ENCODE data around the gene BCORL1.
A peak's percentile ranks its signal among the peaks of the same experiment; 100 is the strongest.

BCORL1 gene

GRCh38 chrX:129968968-129969367 is 13.5 kb upstream of the BCORL1 start:
- DNase-seq, result no peak

GRCh38 chrX:129976441-129976840 is 6.0 kb upstream of the BCORL1 start:
- DNase-seq, result no peak

DNA sequence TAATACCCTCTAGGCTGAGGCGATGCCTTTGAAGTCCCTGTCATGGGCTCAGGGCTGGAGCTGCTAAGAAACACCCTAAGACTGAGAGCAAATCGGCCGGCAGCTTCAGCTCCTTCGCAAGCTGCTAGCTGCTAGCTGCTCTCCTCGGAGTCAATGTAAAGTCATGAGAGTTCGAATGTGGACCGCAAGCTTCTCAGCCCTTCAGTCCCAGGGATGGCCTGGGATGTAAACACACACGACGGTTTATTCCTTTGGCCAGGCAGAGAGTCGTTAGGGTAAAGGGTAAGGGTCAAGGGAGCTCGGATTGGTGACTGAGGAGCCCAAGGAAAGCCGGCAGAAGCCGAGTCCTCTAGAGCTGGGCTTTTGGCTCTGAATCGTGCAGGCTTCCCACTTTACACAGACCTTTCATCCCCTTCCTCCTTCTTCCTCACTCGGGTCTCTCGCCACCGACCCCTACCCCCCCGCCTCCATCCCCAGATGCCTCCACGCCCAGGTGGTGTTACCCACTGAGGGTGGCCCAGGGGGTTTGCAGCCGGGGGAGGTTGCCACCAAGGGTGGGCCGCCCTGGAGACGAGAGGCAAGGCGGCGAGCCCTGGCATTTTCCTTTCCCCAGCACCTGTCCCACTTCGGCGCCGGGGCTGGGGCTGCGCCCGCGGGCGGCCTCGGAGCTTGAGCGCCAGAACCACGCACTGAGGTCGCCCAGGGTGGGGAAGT is 3.1 kb upstream of the BCORL1 start:
- DNase-seq, result no peak

DNA sequence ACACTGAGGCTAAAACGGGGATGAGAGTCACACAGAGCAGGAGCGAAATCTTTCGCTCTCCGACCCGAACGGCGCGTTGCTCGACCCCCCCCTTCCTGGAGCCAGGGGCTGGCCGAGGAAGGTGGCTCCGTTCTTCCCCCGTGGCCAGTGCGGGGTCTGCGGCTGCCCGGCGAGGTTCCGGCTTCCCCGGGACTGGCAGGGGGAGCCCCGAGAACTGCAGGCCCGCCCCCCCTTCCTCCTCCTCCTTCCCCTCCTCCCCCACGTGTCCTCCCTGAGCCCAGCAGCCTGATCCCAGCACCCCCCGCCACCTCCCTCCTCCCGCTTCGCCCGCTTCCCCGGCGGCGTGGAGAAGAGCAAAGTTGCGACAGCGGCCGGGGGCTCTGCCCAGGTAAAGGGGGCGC is 2.4 kb upstream of the BCORL1 start:
- DNase-seq, result peak; percentile 73

DNA sequence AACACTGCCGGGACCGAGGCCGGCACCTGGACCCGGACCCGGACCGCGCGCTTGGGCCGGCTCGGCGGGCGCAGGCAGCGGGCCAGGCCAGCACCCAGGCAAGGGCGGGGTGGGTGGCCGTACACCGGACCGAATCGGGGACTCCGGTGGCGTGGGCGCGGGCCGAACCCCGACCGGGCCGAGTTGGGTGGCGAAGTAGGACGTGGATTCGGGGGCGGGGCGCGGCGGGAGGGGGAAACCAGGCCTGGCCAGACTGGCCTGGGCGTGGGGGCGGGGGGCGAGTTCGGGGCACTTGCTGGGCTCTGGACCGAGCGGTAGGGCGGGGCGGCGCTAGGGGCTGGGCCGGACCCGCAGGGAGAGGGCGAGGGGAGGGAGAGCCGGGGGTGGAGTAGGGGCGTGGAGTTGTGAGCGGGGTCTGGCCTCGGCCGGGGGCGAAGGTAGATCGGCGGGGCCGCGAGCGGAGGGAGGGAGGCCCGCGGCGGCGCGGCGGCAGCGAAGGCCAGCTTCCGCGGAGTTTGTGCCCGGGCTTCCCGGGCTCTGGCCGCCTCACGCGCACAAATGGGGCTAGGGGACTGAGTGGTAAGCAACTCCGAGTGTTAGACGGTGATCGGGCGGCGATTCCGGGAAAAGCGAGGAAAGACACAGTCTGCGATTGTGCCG is 1.8 kb upstream of the BCORL1 start:
- DNase-seq, result peak; percentile 72

GRCh38 chrX:129981200-129981553 is 1.3 kb upstream of the BCORL1 start:
- DNase-seq, result no peak

DNA sequence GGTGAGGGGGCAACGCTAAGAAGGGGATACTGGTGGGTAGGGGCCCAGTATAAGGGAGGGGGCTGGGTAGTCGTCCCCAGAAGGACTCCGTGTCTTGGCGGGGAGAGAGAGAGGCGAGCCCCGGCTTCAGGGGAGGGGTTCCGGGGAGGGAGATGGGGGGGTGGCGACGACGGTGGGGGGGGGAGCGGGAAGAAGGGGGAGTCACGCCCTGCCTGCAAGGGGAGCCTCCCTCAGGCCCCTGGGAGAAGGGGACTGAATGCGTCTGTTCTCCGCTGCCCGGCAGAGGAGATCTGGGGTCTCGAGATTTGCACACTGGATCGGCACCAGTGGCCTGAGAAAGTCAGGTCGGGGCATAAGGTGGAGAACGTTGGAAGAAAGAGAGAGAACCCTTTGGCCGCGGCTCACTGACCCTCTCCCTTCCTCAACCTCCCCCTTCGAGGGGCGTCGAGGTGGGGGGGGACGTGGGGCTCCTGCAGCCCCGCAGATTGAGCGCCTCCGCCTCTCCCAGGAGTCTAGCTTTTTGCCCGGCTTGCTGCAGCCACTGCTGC is 609 bp upstream of the BCORL1 start:
- no peak for DNase-seq

DNA sequence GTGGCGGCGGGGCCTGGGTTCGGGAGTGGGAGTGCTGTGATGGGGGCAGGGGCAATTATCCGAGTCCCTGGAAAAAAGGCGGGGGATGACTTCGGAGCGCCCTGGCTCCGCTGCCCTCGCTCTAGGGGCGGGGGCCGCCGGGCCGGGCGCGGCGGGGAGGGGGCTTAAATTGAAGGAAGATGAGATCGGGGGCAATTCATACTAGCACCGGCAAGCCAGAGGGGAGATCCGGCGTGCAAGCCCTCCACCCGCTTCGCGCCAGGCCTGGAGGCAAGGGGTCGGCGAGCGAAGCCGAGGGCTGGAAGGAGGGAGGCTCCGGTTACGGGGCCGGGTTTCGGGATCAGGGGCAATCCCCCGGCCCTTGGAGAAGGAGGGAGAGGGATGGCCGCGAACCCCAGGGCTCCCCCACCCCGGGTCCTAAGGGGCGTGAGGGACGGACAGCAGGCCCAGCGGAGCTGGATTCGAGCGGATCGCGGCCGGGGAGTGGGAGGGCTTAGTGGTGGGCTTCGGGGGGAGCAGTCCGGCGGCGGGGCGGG is 1.2 kb downstream of the BCORL1 start:
- DNase-seq, result no peak

- peak; percentile 79 for DNase-seq
These were observed 1.9 kb downstream of the BCORL1 start for GRCh38 chrX:129984111-129984958.

DNA sequence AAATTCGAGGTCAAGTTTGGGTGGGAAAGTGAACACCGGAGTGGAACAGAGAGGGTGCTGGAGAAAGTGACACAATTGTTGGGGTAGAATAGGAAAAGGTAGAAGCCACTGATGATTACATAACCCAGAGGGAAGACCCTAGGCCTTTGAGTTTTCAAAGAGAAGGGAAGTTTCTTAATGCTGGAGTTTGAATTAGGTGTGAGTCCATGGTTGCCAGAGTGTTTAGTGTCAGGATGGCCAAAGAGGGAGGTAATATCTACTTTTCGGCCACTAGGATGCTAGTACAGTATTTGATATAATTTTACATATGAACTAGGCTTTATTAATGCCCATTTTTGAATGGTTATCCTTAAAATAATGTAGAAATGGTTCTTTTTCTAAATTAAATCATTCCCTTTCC is 5.4 kb downstream of the BCORL1 start:
- no peak for DNase-seq

- no peak for DNase-seq
These were observed 9.7 kb downstream of the BCORL1 start for GRCh38 chrX:129992181-129992580.

GRCh38 chrX:129996120-129996519 is 13.7 kb downstream of the BCORL1 start:
- no peak for DNase-seq

DNA sequence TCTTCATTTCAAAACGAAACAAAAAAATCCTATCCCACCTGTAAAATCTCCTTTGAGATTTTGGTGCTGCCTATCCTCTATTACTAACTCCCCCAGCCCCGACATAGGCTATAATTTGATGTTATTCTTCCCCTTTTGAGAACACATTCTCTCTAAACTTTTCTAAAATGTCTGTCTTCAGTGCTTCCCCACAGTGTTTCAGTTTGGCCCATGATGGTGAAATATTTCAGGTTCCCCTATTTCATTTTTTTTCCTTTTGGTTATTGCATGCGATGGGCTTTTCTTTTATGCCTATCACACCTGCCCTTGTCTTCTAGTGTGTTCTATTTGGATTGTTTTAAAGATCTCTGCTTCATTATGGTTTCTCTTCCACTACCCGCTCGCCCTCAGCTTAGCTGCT is 14.7 kb downstream of the BCORL1 start:
- no peak for DNase-seq

DNA sequence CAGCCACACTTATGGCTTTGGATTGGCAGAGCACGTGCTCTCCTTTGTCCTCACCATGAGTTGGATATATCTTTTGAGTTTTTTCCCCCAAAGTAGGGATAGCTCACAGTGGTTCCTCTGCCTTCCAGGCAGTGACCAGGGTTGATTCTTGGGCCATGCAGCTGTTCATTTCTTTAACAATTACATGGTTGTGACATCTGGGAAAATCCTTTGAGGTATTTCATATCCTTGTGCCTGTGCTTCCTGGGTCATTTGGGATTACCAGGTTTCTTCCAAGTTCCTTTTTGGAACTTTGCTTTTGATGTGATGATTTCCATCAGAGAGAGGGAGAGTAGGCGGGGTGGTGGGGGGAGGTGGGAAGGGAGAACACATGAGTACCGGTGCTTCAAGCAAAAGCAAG is 15.6 kb downstream of the BCORL1 start:
- no peak for DNase-seq

GRCh38 chrX:130001893-130002292 is 19.5 kb downstream of the BCORL1 start:
- no peak for DNase-seq

DNA sequence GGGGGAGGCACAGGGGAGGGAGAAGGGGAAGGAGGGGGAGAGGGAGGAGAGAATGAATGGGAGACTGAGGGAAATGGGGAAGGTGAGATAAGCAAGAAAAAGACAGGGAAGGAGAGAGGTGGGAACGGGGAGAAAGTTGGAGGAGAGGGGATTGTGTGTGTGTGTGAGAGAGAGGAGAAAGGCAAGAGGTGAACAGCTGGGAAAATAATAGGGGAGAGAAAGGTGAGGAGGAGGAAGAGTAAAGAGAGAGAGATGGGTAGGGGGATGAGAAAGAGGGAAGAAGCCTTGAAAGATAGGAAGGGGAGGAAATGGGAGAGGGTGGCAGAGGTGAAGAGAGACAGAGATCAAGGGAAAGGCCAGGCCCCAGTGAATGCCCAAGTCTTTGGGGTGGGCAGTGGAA is 20.1 kb downstream of the BCORL1 start:
- no peak for DNase-seq

GRCh38 chrX:130005089-130005807 is 22.8 kb downstream of the BCORL1 start:
- no peak for DNase-seq

DNA sequence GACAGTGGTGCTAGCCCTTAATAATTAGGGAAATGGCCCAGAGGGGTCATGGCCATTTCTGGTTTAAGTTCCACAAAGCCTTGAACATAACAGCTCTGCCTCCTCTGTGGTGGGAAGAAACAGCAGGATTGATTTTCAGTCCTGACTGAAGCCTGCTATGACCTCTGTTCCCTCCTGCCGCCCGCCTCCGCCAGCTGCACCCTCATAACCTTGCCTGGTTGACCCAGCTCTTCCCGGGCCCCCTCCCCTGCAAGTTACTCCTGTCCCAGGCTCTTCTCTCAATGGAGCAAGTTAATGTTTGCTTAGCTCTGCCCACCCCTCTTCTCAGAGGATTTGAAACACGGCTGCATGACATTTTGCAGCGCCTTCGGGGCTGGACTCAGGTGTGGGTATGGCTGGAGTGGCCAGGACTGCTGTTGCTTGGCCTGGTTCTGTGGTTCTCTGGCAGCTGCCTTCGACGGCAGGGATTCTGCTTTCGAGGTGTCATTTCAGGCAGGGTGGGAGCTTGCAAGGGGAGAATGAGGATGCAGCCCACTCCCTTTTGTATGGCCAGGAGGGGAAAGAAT is 27.3 kb downstream of the BCORL1 start:
- DNase-seq, result no peak

- DNase-seq, result no peak
These were observed 30.2 kb downstream of the BCORL1 start for GRCh38 chrX:130012683-130013082.

DNA sequence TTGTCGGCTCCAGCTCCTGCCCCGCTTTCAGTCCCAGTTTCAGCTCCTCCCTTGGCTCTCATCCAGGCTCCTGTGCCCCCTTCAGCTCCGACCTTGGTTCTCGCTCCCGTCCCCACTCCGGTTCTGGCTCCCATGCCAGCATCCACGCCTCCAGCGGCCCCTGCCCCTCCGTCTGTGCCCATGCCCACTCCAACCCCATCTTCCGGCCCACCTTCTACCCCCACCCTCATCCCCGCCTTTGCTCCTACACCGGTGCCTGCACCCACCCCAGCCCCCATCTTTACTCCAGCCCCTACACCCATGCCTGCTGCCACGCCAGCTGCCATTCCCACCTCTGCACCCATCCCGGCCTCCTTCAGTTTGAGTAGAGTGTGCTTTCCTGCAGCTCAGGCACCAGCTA is 31.2 kb downstream of the BCORL1 start:
- no peak for DNase-seq

- DNase-seq, result no peak
These were observed 31.9 kb downstream of the BCORL1 start for GRCh38 chrX:130014356-130014755.

DNA sequence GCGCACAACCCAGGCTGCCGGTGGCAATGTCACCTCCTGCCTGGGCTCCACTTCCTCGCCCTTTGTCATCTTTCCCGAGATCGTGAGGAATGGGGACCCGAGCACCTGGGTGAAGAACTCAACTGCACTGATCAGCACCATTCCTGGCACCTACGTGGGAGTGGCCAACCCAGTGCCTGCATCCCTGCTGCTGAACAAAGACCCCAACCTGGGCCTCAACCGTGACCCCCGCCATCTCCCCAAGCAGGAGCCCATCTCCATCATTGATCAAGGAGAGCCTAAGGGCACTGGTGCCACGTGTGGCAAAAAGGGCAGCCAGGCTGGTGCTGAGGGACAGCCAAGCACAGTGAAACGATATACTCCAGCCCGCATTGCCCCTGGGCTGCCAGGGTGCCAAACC is 32.3 kb downstream of the BCORL1 start:
- no peak for DNase-seq

Data from activated effector memory CD4-positive, alpha-beta T cell treated with anti-CD3 and anti-CD28 coated beads, Interleukin-2, amount 50 U/mL, for 16 hours (primary cell).